GM12872 (cell line): ENCODE data around the gene ADAMTSL1.

ENCODE experiments used
- CTCF ChIP-seq: IDR thresholded peaks from 3 replicates; pipeline ENCODE4 v1.5.1; 2011; ENCODE audit warnings: low read depth, mild to moderate bottlenecking, low read length, moderate library complexity; ENCODE audit not compliant: insufficient read depth

The ADAMTSL1 gene

GRCh38 chr9:18545636-18546360 lies 71.8 kb downstream of the ADAMTSL1 start:
- no peak for TF ChIP-seq CTCF

- TF ChIP-seq CTCF, result no peak
These were observed 74.5 kb downstream of the ADAMTSL1 start for GRCh38 chr9:18548456-18548855.

GRCh38 chr9:18549772-18550171 lies 75.8 kb downstream of the ADAMTSL1 start:
- no peak for TF ChIP-seq CTCF

- TF ChIP-seq CTCF, result no peak
These were observed 76.3 kb downstream of the ADAMTSL1 start for GRCh38 chr9:18550286-18550685.

GRCh38 chr9:18554244-18554643 lies 80.3 kb downstream of the ADAMTSL1 start:
- TF ChIP-seq CTCF, result no peak

- TF ChIP-seq CTCF, result no peak
These were observed 81.3 kb downstream of the ADAMTSL1 start for GRCh38 chr9:18555105-18555883.

- no peak for TF ChIP-seq CTCF
These were observed 90.3 kb downstream of the ADAMTSL1 start for GRCh38 chr9:18564018-18564880.
